Measurements from ENCODE around the gene TTC39C.
"Not testable (repeated sequence)": the region's sequence is repeated elsewhere in the genome, so short reads cannot be mapped to it uniquely, and the experiment has no call there.

TTC39C gene

DNA sequence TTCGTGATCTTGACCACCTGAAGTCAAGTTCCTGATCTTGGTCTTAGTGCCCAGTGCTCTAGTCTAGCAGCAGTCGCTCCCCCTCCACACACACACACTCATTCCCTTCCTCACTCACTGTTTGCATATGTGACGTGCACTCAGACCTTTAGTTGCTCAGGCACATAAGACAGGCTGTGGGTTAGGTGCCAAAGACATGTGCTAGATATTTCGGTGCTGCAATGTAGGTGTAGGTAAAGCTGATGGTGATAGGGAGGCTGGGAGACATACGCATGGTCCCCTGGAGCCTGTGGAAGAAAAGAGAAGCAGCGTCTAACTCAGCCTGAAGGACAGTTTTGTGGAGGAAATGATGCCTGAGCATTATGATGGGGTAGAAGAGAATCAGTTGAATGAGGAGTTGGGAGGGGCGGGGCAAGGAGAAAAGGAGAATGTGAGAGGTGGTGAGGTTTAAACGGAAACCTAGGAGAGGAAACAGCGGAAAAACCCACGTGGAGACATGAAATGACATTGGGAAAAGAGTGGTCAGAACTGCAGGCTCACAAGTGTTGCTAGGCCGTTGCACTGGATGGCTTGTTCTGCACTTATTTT lies 3.8 kb downstream of the TTC39C start:
- DNase-seq = no peak

DNA sequence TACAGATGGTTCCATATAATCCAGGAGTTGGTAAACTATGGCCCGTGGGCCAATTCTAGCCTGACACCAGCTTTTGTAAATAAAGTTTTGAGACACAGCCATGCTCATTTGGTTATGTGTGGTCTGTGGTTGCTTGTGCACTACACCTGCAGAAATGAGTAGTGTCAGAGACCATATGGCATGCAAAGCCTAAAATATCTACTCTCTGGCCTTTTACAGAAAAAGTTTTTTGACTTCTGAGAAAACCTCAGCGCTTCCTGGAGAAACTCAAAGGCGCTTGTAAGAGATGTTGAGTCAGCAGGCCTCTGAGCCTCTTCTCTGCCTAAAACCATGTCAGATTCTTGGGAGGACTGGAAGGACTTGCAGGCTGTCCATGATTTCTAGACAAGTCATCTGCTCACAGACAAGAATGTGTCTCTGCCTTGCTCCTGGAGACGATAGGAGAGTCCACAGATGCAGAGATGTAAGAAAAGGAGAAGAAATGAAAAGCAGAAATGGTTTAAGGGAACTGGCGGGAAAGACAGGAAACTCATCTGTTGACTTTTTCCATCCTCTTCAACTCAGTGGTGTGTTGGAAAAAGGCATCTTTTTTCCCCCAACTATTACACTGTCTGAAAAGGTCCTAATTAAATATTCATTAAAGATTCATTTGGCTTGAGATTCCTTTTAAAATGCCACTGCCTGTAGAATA lies 5.2 kb downstream of the TTC39C start:
- DNase-seq = peak; percentile 26

DNA sequence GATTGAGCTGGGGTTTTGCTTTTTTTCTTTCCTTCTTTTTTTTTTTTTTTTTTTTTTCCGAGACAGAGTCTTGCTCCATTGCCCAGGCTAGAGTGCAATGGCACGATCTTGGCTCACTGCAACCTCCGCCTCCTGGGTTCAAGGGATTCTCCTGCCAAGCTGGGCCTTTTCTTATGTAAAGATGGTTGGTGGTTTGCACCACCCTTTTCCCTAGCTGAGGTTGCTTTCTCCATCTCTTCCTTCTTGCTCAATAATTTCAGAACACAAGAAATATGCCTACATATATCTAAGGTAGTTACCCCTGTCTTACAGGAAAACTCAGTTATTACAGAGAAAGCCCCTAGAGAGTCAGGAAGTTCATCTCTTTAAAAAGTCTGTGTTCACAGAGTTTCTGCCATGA lies 7.0 kb downstream of the TTC39C start:
- no peak for DNase-seq

- DNase-seq = peak; percentile 20
Measured at GRCh38 chr18:24022161-24022560, 7.6 kb downstream of the TTC39C start.

- DNase-seq = no peak
Measured at GRCh38 chr18:24023185-24023814, 8.7 kb downstream of the TTC39C start.

- no peak for DNase-seq
Measured at GRCh38 chr18:24024425-24024824, 9.9 kb downstream of the TTC39C start.

- DNase-seq = no peak
Measured at GRCh38 chr18:24026457-24026856, 11.9 kb downstream of the TTC39C start.

GRCh38 chr18:24027156-24027827 lies 12.7 kb downstream of the TTC39C start:
- DNase-seq = no peak

GRCh38 chr18:24028946-24029345 lies 14.4 kb downstream of the TTC39C start:
- DNase-seq = not testable (repeated sequence)

DNA sequence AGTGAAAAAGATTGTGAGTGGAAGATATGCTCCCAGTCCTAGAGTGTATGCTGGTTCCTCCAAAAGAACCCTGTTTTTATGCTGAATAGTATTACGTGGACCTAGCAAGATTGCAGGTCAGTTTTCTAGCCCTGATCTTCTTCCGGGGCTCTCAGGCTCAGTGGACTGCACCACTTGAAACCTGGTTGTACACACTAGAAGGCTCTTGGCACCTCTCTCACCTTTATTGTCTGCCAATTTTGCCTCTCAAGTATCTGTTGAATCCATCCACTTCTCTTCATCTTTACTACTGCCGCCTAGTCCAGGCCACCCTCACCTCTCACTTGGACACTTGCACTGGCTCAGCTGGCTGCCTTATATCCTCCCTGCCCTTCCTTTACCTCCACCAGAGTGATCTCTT lies 16.8 kb downstream of the TTC39C start:
- DNase-seq = no peak

- no peak for DNase-seq
Measured at GRCh38 chr18:24031916-24032315, 17.4 kb downstream of the TTC39C start.

DNA sequence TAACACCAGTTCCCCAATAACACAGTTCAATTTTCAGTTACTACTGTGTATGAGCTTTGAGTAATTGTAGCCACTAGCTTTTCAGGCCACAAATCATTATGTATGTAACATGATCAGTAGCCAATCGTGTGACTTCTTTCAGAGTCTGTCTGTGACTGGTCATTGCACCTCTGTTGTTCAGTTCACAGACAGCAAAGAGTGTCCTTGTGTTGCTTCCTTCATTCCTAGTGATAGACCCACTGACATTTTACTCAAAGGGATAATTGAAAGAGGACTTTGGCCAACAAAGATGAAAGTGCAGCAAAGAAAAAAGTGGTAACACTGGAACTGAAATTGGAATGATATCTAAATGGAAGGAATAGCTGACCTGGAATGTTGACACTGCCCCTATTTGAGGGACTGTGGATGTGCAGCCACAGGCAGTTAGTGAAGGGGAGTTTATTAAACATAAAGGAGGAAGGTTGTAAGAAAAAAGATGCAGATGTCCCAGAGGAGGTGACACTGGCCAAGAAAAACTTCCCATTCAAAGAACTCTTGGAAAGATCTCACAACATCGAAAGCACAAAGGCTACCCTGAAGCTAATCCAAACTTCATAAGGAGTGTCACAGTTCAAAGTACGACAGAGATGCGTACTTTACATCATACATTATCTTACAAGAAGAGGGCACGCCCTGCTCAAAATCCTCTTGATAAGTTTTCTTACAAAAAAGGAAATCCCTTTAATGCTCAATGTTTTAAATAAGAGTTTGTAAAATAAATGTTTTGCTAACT lies 19.3 kb downstream of the TTC39C start:
- no peak for DNase-seq

DNA sequence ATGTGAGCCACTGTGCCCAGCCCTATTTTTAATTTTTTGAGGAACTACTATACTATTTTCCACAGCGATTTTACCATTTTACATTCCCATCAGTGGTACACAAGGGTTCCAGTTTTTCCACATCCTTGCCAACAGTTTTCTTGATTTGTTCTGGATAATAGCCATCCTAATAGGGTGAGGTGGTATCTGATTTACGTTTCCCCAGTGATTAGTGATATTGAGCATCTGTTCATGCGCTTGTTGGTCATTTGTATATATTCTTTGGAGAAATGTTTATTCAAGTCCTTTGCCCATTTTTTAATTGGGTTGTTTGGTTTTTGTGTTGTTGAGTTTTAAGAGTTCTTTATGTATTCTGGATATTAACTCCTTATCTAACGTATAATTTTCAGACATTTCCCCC lies 20.8 kb downstream of the TTC39C start:
- no peak for DNase-seq

DNA sequence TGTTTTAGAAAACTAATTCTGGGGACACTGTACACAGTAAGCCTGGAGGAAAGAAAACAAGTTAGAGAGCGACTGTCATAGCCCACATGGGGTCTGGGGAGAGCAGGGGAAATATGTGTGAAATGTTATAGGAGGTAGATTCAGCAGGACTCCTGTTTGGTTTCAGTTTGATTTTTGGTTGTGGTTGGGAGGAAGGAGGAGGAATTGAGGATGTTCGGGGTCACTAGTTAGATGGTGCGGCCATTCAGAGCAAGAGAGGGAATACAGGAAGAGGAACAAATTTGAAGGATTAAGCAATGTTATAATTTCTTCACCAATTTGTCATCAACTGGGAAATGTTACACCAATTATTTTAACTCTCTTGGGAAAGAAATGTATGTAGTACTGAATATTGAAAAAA lies 25.1 kb downstream of the TTC39C start:
- DNase-seq = no peak

- no peak for DNase-seq
Measured at GRCh38 chr18:24041691-24042090, 27.1 kb downstream of the TTC39C start.

- no peak for DNase-seq
Measured at GRCh38 chr18:24043403-24043802, 28.8 kb downstream of the TTC39C start.

DNA sequence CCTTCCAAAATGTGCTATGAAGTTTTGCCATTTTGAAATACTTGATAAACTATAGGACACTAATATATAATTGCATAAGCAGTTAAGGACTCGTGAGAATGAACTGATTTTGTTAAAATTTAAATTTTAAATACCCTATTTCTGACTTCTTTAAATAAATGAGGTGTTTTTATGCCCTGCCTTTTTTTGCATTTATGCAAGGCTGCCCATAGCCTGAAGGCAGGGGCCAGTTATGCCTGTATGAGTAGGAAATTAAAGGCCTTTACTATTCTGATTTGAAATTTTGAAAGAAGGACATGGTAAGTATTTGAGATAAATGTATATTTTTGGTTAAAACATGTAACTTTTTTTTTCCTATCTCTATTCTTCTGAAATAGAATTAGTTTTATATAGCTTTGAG lies 33.7 kb downstream of the TTC39C start:
- DNase-seq = no peak

GRCh38 chr18:24049142-24049541 lies 34.6 kb downstream of the TTC39C start:
- no peak for DNase-seq

DNA sequence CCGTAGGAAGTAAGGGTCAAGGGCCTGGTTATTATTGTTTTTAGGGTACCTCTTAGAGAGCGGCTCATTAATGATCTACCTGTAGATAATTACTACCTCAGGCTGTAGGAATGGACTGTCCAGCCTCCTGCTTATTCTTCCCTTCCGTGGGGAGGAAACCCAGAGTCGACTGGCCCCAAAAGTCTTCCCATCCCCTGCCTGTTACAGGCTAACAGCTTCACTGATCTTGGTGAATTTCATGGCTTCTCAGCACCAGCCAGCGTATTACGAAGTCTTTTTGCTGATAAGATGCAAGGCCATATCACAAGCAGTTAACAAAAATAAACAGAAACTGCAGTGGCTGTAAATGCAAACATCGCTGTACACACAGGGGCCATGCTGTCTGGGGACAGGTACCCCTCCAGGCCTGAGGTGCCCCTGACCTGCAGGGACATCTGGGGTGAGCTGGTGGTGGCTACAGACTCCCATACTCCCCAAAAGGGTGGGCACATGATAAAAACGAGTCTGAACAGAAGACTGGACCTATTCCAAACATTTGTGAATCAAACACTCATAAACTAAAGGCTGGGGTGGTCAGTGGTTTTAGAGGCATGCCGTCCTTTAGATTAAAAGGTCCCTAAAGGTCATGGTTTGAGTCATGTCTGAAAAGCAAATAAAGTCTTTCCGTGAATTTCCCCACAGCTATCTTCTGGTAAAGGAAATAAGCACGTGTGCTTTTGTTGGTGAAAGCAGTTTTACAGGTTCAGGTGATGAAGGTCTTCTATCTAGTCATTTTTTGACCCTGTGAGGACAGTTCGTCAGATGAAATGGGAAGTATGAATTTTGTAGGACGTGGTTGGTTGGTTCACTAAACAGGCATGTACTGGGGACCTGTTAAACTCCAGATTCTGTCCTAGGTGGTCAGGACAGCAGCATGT lies 36.7 kb downstream of the TTC39C start:
- peak; percentile 13 for DNase-seq

- no peak for DNase-seq
Measured at GRCh38 chr18:24052053-24052452, 37.5 kb downstream of the TTC39C start.

- no peak for DNase-seq
Measured at GRCh38 chr18:24053211-24053610, 38.7 kb downstream of the TTC39C start.

DNA sequence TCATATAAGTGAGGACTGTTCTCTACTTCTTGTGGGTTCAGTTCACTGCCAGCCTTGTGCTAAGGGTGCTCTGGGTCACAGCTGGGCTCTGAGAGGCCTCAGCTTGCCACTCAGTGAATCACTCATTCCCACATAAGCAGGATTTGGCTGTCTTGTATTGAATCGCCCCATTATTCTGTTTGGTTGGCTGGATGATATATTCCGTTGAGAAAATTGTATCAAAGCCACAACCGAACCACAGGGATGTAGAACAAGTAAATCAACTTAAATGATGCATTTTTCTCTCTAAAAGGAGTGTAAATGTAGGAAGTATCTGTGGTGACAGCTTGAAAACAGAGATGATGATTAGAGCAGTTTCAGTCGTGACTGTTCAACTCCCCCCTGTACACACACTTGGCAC lies 39.6 kb downstream of the TTC39C start:
- DNase-seq = no peak

Data from OCI-M1 (cell line).